ENCODE measurements around the gene CD59.

The CD59 gene

DNA sequence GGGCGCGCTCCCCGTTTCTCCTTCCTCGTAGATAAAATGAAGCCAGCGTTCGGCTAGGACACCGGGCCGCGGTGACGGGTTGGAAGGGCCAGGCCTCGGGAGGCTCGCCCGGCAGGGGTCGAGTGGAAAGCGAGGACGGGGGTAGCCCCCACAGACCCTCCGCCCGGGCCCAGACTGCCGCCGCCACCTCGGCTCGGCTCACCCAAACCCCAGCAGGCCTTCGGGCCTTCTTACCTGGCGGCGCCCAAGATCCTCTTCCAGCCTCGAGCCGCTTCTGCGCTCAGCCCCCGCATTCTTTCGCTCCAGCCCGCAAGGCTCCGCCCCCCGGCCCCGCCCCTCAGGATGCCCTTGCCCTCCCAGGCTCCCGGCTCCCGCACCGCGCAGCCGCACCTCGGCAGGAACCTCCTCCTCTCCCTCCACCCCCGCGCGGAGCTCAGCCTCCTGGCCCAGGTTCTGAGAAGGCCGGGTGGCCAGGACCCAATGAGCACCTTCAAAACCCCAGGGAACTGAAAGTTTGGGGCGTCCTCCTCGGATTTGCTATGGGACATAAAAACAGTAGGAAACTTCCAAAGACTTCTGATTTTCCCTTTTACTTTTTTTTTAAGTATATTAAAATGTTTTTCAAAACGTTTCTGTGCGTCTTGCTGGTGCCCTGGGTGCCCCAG lies at the start of gene CD59:
Gene CD59, minus strand, starts transcription at position 276 of the 665 bp plus-strand sequence. CDS start 13,978 bp downstream, outside the sequence.
- peak; percentile 80 to 87 for DNase-seq (ENCODE audit: low read depth in 2 of 2)

DNA sequence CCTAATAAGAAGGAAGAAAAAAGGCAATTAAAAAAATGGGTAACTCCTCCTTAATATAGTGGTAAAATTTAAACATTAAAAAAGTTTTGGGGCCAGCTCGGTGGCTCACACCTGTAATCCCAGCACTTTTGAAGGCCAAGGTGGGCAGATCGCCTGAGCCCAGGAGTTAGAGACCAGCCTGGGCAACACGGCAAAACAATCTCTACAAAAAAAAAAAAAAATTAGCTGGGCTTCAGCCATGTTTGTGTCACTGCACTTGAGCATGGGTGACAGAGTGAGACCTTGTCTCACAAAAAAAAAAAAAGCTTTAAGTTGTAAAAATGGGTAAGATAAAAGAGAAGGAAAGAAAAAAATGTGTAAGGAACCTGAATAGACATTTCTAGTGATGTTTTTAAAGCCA lies 49.4 kb upstream of the CD59 start:
- DNase-seq (ENCODE audit: low read depth in 2 of 2) = no peak

- no peak for DNase-seq (ENCODE audit: low read depth in 2 of 2)
Measured at GRCh38 chr11:33779849-33780528, 43.8 kb upstream of the CD59 start.

DNA sequence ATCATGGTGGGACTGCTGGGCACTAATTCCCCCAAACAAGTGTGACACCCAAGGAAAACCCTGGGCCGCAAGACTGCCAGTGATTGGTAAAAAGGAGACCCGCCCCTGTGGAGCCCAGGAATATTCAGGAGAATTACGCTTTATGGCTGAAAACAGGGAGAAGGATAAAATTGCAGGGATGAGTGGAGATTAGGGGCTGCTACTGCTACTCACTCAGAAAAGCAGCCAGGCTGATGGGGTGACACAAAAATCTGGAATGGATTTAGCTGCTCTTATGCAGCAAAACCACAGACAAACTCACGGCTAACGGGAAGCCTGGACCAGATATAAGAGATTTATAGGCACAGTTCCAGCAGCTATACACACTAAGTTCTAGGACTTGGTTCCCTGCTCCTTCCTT lies 42.5 kb upstream of the CD59 start:
- DNase-seq (ENCODE audit: low read depth in 2 of 2) = no peak

DNA sequence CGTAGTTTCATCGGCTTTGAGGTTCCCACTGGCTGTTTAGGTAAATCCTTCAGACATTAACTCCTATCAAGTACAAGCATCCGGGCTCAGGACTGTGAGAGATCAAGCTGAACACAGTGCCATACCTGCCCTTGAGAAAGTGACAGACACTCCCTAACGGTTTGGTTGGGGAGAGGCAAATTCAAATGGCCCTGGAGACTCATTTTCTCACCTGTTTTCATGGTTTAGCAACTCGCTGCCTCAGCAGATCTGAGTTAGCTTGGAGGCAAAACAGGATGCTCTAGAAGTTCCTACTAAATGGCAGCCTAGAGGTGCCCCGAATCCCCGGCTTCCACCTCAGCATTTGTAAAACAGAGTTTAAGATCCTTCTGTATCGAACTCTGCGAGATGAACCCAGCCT lies 41.7 kb upstream of the CD59 start:
- DNase-seq (ENCODE audit: low read depth in 2 of 2) = no peak

- no peak for DNase-seq (ENCODE audit: low read depth in 2 of 2)
Measured at GRCh38 chr11:33775832-33776470, 39.7 kb upstream of the CD59 start.

DNA sequence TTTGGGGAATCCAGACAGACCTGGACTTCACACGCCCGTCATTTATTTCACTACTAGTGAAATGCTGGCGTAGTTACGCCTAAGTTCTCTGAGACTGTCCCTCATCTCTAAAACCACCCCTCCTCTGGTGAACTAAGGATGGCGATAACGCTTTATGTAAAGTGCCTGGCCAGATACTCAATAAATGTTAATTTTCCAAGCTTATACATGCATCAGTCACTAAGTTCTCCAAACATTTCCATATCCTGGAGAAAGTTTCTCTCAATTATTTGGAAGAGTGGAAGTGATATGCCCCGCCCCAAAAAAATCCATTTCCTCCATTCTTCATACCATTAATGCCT lies 39.2 kb upstream of the CD59 start:
- no peak for DNase-seq (ENCODE audit: low read depth in 2 of 2)

GRCh38 chr11:33774736-33775466 lies 38.7 kb upstream of the CD59 start:
- DNase-seq (ENCODE audit: low read depth in 2 of 2) = no peak

DNA sequence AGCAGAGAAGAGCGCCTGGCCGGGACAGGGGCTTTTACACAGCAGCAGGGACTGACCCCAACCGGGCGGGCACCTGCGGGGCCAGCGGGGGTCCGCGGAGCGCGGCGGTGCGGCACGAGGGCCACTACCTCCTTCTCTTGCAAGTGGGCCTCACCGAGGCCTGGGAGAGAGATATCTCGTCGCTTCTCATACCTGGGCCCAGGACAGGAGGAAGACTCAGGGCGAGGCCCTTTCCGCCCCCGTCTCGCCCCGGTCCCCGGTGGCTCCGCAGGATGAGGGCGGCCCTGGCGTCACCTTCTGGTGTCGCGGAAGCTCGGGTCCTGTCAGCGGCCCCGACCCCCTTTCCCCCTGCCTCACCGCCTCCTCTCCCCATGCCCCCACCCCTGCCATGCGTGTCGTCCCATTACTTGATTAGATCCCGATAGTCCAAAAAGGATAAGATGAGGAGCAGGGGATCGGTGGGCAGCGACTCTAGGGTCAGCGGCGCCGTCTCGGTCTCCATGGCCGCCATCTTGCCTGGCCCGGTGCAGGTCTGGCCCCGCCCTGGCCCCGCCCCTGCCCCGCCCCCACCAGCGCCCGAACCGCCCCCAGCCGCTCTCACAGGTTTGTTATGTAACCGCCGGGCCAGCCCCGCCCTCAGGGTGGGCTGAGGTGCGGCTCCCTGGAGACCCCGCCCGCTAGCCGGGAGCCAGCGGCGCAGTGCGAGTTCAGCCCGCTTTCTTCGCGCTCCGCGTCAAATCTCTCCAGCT lies 37.9 kb upstream of the CD59 start, which contains the start of gene FBXO3:
Gene FBXO3, minus strand, starts transcription at position 534 of the 749 bp plus-strand sequence. Its CDS starts 23 bp downstream, at position 511.
- DNase-seq (ENCODE audit: low read depth in 2 of 2) = peak; percentile 58 to 63

GRCh38 chr11:33773404-33773986 lies 37.3 kb upstream of the CD59 start:
- peak in 1 of 2 donors; percentile 26 for DNase-seq (ENCODE audit: low read depth in 2 of 2)

GRCh38 chr11:33772870-33773269 lies 36.6 kb upstream of the CD59 start:
- DNase-seq (ENCODE audit: low read depth in 2 of 2) = no peak

GRCh38 chr11:33772300-33772699 lies 36.1 kb upstream of the CD59 start:
- no peak for DNase-seq (ENCODE audit: low read depth in 2 of 2)

GRCh38 chr11:33770236-33770635 lies 34.0 kb upstream of the CD59 start:
- DNase-seq (ENCODE audit: low read depth in 2 of 2) = no peak

GRCh38 chr11:33769542-33769941 lies 33.3 kb upstream of the CD59 start:
- no peak for DNase-seq (ENCODE audit: low read depth in 2 of 2)

GRCh38 chr11:33767624-33768023 lies 31.4 kb upstream of the CD59 start:
- DNase-seq (ENCODE audit: low read depth in 2 of 2) = no peak

DNA sequence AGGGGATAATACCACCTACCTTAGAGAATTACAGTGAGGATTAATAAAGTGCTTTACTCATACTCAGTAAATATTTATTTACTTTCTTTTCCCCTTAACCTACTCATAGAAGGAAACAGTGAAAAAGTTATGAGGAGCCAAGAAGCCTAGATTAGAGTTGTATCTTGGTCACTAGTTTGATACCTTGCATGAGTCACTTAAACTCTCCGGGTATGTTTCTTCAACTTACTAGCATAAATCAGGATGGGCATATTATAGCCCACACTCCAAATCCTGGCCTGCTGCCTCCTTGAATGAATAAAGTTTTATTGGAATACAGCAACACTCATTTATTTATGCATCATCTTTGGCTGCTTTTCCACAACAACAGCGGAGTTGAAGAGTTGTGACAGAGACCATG lies 29.9 kb upstream of the CD59 start:
- no peak for DNase-seq (ENCODE audit: low read depth in 2 of 2)

GRCh38 chr11:33761471-33761870 lies 25.2 kb upstream of the CD59 start:
- no peak for DNase-seq (ENCODE audit: low read depth in 2 of 2)

DNA sequence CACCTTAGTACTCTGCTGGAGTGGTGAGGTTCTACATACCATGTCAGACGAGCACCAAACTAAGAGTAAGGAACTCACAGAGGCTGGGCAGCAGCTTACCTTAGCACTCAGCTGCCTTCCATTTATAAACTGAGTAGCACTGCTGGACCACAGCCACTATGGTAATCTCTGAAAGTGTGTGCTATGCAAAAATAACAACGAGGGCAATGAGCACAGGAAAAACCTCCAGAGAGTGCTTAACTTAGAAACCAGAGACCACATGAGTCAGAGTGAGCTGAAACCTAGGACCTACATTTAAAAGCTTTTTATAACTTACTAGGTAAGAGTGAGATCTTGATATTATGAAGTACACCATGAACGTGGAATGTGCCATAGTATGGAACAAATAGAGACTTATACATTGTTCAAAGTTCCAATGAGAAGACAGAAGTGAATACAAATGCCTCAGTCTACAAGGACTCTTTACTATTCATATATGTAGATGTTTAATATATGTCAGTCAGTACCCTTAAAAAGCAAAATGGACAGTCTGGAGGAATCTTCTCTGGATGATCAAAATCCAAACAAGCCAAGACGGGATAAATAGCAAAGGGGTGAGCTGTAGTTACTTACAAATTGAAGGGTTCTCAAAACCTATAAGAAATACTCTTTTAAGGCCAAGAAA lies 17.2 kb upstream of the CD59 start:
- no peak for DNase-seq (ENCODE audit: low read depth in 2 of 2)

DNA sequence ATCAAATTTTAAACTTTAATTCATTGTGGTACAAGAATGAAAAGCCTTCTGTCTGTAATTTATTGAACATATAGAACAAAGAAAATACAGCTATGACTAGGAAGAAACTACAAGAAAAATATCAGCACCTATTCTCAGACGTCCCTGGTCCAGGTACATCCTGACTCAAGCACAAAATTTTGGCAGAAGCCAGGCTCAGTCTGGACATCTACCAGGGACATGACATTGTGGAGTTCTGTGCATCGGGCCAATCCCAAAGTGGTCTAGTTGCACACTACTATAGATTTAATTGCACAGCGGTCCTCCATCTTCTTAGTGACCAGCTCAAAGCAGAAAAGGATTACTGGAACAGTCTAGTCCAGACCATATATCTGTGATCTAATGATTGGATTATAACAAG lies 15.7 kb upstream of the CD59 start:
- DNase-seq (ENCODE audit: low read depth in 2 of 2) = no peak

- DNase-seq (ENCODE audit: low read depth in 2 of 2) = no peak
Measured at GRCh38 chr11:33747979-33748378, 11.8 kb upstream of the CD59 start.

DNA sequence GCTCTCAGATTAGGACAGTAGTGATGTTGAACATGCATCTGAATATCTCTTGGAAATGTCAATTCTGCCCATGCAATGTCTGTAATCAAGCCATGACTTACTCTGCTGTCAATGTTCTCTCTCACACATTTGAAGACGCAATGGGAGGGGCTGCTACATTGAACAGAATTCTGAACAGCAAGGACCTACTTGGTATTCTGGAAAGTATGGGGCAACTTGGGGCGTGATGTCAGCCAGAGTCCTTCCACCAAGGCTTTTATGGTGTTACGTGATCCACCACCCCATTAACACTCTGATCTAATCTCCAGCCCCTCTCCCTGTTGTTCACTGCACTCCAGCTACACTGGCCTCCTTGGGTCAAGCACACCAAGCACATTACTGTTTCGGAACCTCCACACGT lies 7.1 kb upstream of the CD59 start:
- DNase-seq (ENCODE audit: low read depth in 2 of 2) = no peak

Data from stimulated activated CD8-positive, alpha-beta memory T cell treated with anti-CD3 and anti-CD28 coated beads, Interleukin-2, amount 100 ng/mL, for 48 hours (primary cell).